ENCODE data around the gene KMT2C.

Gene KMT2C

GRCh38 chr7:152333134-152333533, 102.7 kb downstream of the KMT2C start:
- no peak overlapping the region for H3K27ac ChIP-seq (ENCODE audit: low read length)
- H3K4me2 ChIP-seq (ENCODE audit: low read depth, low read length): no peak overlapping the region
- H3K79me2 ChIP-seq (ENCODE audit: low read length): peaks cover 90% of the 10 kb centered on the region
- H2AFZ ChIP-seq (ENCODE audit: low read length): no peak overlapping the region
- TF ChIP-seq EZH2phosphoT487 (IDR thresholded peaks at IDR 0.05; ENCODE audit: low read length): no peak
- no peak for TF ChIP-seq EZH2 (optimal IDR thresholded peaks at IDR 0.05; ENCODE audit: low read depth, low read length)
- TF ChIP-seq CTCF (IDR thresholded peaks at IDR 0.05; ENCODE audit: low read length): no peak
- H3K9me2 ChIP-seq (replicated peaks; ENCODE audit: insufficient read depth, low read length): no peaks in the 10 kb centered on the region
- H3K27me3 ChIP-seq (replicated peaks; ENCODE audit: insufficient read depth, low read length): no peaks in the 10 kb centered on the region
- DNase-seq: no peak
- peaks cover 12% of the 10 kb centered on the region for H3K4me1 ChIP-seq (ENCODE audit: low read length)
- no peaks in the 10 kb centered on the region for H3K9me3 ChIP-seq (replicated peaks; ENCODE audit: insufficient read depth, low read length)
- peaks cover 11% of the 10 kb centered on the region; the same call in 1 of the 2 replicates for H3F3A ChIP-seq (ENCODE audit: insufficient read depth, low read length)
- H4K20me1 ChIP-seq (ENCODE audit: insufficient read depth, low read length): peaks cover 5% of the 10 kb centered on the region; the same call in 1 of the 2 replicates
- no peak overlapping the region for H3K9ac ChIP-seq (ENCODE audit: low read length)
- H3K36me3 ChIP-seq (replicated peaks; ENCODE audit: insufficient read depth, low read length): no peaks in the 10 kb centered on the region
- no peak overlapping the region for H3K4me3 ChIP-seq (ENCODE audit: low read length)

- H3K27me3 ChIP-seq (replicated peaks; ENCODE audit: insufficient read depth, low read length): no peaks in the 10 kb centered on the region
- H3K27ac ChIP-seq (ENCODE audit: low read length): no peak overlapping the region
- no peak overlapping the region for H3K9ac ChIP-seq (ENCODE audit: low read length)
- no peak for DNase-seq
- no peaks in the 10 kb centered on the region; the same call in 1 of the 2 replicates for H3K36me3 ChIP-seq (replicated peaks; ENCODE audit: insufficient read depth, low read length)
- H3K4me2 ChIP-seq (ENCODE audit: low read depth, low read length): no peak overlapping the region
- no peak overlapping the region for H2AFZ ChIP-seq (ENCODE audit: low read length)
- H3K9me3 ChIP-seq (replicated peaks; ENCODE audit: insufficient read depth, low read length): no peaks in the 10 kb centered on the region
- H3F3A ChIP-seq (ENCODE audit: insufficient read depth, low read length): peaks cover under 1% of the 10 kb centered on the region; the same call in 1 of the 2 replicates
- H3K4me3 ChIP-seq (ENCODE audit: low read length): no peak overlapping the region
- H4K20me1 ChIP-seq (ENCODE audit: insufficient read depth, low read length): no peaks in the 10 kb centered on the region
- 0 out of 2 replicates have a peak, but pooled peaks cover 3% of the 10 kb centered on the region for H3K4me1 ChIP-seq (ENCODE audit: low read length)
- no peaks in the 10 kb centered on the region for H3K9me2 ChIP-seq (replicated peaks; ENCODE audit: insufficient read depth, low read length)
- peaks cover 78% of the 10 kb centered on the region for H3K79me2 ChIP-seq (ENCODE audit: low read length)
- TF ChIP-seq CTCF (IDR thresholded peaks at IDR 0.05; ENCODE audit: low read length) (no peak), EZH2phosphoT487 (IDR thresholded peaks at IDR 0.05; ENCODE audit: low read length) (no peak), EZH2 (optimal IDR thresholded peaks at IDR 0.05; ENCODE audit: low read depth, low read length) (no peak)
These were observed 105.0 kb downstream of the KMT2C start for GRCh38 chr7:152330827-152331226.

- Histone ChIP-seq H3K27ac (ENCODE audit: low read length) (no peak overlapping the region), H3K9ac (ENCODE audit: low read length) (no peak overlapping the region), H3K4me3 (ENCODE audit: low read length) (no peak overlapping the region), H3K36me3 (replicated peaks; ENCODE audit: insufficient read depth, low read length) (no peaks in the 10 kb centered on the region; the same call in 1 of the 2 replicates), H3K27me3 (replicated peaks; ENCODE audit: insufficient read depth, low read length) (no peaks in the 10 kb centered on the region), H3K9me2 (replicated peaks; ENCODE audit: insufficient read depth, low read length) (no peaks in the 10 kb centered on the region), H3K4me1 (ENCODE audit: low read length) (no peaks in the 10 kb centered on the region), H4K20me1 (ENCODE audit: insufficient read depth, low read length) (no peaks in the 10 kb centered on the region), H3K4me2 (ENCODE audit: low read depth, low read length) (no peak overlapping the region), H3K79me2 (ENCODE audit: low read length) (peaks cover 68% of the 10 kb centered on the region), H3K9me3 (replicated peaks; ENCODE audit: insufficient read depth, low read length) (no peaks in the 10 kb centered on the region), H2AFZ (ENCODE audit: low read length) (no peak overlapping the region), H3F3A (ENCODE audit: insufficient read depth, low read length) (no peaks in the 10 kb centered on the region)
- DNase-seq: no peak
- TF ChIP-seq EZH2phosphoT487 (IDR thresholded peaks at IDR 0.05; ENCODE audit: low read length) (no peak), EZH2 (optimal IDR thresholded peaks at IDR 0.05; ENCODE audit: low read depth, low read length) (no peak), CTCF (IDR thresholded peaks at IDR 0.05; ENCODE audit: low read length) (no peak)
These were observed 106.3 kb downstream of the KMT2C start for GRCh38 chr7:152329469-152329868.
